GM12873 (cell line): ENCODE results near the gene CCIN.
A peak's percentile ranks its signal among the peaks of the same experiment; 100 is the strongest.

ENCODE experiments used
- CTCF ChIP-seq: IDR thresholded peaks from 2 replicates; pipeline ENCODE4 v1.5.1; 2012; ENCODE audit warnings: low read depth, mild to moderate bottlenecking, moderate library complexity, low read length, control low read depth; ENCODE audit not compliant: insufficient read depth; ENCODE audit errors: missing control alignments

CCIN gene

GRCh38 chr9:36127652-36128244, 41.4 kb upstream of the CCIN start:
- no peak for TF ChIP-seq CTCF

- TF ChIP-seq CTCF: no peak
These were observed 40.8 kb upstream of the CCIN start for GRCh38 chr9:36128349-36128748.

GRCh38 chr9:36129139-36129538, 40.0 kb upstream of the CCIN start:
- TF ChIP-seq CTCF: no peak

- no peak for TF ChIP-seq CTCF
These were observed 37.1 kb upstream of the CCIN start for GRCh38 chr9:36132086-36132485.

- no peak for TF ChIP-seq CTCF
These were observed 34.3 kb upstream of the CCIN start for GRCh38 chr9:36134761-36135505.

- TF ChIP-seq CTCF: no peak
These were observed 33.4 kb upstream of the CCIN start for GRCh38 chr9:36135741-36136271.

- peak; percentile 23 for TF ChIP-seq CTCF
These were observed 32.8 kb upstream of the CCIN start, which contains the start of gene GLIPR2 for GRCh38 chr9:36136272-36136893. Gene GLIPR2 (plus strand): TSS chr9:36136733. CDS start chr9:36136779, 46 bp downstream.
